HG02970 (cell line): Measurements from ENCODE around the gene DLST.
A peak's percentile ranks its signal among the peaks of the same experiment; 100 is the strongest.

Experiments
- ATAC-seq: cut with Tn5 transposase; IDR thresholded peaks from one replicate; pipeline ENCODE4 v1.9.1; 2021; ENCODE audit warnings: mild to moderate bottlenecking, moderate library complexity, moderate number of reproducible peaks; ENCODE audit not compliant: unreplicated experiment, low FRiP score

DLST gene

DNA sequence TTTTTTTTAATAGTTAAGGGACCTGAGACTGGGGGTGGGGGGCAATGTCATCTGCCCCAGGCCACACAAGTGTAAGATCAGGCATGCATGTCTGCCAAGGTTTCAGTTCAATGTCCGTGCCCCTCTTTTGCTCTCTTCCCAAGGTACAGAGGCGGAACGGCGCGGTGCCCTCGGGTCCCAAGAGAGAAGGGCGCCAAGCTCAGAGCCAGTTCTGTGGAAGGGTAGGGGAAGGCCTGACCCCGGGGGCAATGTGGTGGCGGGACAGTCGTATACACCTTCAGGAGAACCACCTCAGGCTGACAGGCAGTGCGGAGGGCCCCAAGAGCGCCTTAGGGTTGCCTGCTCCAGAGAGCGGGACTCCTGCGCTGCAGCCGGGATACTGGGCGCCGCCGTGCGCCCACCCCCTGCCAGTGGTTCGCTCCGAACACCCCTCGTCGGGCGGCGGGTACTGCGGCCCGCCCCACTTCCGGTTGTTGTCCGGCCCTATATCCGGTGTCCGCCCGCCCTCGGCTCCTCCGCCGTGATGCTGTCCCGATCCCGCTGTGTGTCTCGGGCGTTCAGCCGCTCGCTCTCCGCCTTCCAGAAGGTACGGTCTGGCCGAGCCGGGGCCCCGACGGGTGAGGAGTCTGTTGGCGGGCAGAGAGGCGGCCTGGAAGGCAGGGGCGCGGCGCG is at the start of gene DLST:
Gene DLST (plus strand): TSS at position 486 of the 672 bp plus-strand sequence. CDS start 38 bp downstream, at position 524.
- ATAC-seq, result peak; percentile 92

GRCh38 chr14:74832849-74833248 is 48.9 kb upstream of the DLST start:
- ATAC-seq, result no peak

- ATAC-seq, result no peak
Observed at GRCh38 chr14:74834692-74835392, 46.9 kb upstream of the DLST start.

GRCh38 chr14:74835645-74836250 is 46.0 kb upstream of the DLST start:
- no peak for ATAC-seq

DNA sequence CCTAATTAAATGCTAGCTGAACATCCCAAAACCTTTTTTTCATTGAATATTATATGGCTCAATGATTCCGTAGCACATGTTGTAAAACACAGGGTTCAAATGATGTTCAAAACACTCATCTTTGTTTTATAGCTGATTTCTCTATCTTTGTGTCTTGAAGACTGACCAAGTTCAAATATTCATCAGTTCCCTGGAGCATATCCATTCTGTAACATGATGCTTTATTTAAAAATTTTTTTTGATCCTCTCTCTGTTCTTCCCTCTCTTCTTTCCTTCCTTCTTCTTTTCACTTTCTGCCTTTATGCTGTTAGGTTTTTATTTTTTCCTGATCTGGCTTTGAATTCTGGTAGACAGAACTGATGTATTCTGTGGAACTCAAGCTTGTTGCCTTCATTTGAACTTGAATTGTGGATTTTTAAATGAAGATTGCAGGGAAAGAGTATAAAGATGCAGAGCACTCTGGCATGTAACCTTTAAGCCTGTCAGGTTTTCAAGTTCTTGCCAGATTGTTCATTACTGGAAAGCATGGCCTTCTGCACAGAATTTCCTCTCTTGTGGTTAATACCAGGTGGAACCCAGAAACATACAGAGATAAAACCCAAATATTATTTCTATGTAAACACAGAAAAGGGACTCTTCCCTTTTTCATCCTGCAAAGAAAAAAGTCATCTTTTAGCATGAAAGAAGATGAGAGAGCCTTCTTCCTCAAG is 45.3 kb upstream of the DLST start:
- no peak for ATAC-seq

- no peak for ATAC-seq
Observed at GRCh38 chr14:74838166-74838565, 43.5 kb upstream of the DLST start.

GRCh38 chr14:74840603-74841030 is 41.1 kb upstream of the DLST start:
- ATAC-seq, result peak; percentile 42

- ATAC-seq, result no peak
Observed at GRCh38 chr14:74841230-74842207, 40.2 kb upstream of the DLST start.

GRCh38 chr14:74843653-74844052 is 38.1 kb upstream of the DLST start:
- ATAC-seq, result no peak

GRCh38 chr14:74846168-74846567 is 35.5 kb upstream of the DLST start:
- no peak for ATAC-seq

DNA sequence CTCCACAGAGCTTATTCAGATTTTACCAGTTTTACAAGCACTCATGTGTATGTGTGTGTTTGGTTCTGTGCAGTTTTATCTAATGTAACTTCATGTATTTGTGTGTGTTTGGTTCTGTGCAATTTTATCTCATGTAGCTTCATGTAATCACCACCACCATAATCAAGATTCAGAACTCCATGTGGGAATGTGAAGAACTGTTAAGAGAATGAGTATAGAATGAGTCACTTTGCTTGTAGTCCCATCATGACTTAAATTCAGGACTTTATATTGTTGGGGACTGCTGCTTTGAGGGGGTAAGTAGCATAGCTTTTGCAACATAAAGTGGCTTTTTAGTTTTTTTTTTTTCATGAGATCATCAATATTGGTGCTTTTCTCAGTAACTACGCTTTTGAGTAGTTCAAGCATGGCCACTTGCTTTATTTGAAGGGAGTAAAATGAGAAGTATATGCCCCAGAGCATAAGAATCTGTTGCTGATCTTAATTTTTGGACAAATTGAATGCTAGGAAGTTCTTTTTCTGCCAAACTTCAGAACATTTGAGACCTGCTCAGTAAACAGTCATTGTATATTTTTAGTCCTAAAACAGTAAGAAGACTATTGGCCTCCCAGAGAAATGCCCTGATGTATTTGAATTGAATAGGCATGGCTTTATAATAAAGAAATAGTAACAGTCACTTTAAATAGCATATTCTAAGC is 34.6 kb upstream of the DLST start:
- ATAC-seq, result no peak

DNA sequence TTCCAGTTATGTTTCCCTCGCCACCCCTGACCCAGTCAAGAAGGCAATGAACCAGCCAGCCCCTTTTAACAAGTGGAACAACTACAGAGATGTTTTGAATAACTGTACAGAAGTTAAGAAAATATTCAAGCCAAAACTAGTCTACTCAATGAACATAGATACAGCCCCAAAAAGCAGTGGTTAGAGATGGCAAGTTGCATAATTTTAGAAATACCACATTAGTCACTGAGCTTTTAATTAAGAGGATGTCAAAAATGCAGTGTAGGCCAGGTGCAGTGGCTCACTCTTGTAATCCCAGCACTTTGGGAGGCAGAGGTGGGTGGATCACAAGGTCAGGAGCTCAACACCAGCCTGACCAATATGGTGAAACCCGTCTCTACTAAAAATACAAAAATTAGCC is 32.9 kb upstream of the DLST start:
- ATAC-seq, result no peak

GRCh38 chr14:74852922-74853530 is 28.7 kb upstream of the DLST start:
- ATAC-seq, result no peak

GRCh38 chr14:74853581-74853980 is 28.1 kb upstream of the DLST start:
- ATAC-seq, result no peak

DNA sequence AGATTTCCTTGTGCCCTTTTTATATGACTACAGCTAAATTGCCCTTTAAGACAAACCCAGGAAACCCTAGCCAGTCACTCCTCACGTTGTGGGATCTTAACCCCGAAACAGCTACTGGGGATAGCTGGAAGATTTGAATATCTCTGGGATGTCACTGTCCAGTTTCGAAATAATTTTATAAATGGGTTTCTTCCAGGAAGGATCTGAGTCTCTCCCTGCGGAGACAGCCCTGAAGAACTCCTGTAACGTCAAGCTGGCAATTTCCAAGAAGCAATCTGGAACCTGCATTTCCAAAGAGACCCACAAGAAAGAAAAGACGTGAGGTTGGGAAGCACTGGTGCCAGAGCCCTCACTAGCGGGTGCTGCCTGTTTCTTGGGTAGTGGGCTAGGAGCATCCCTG is 26.7 kb upstream of the DLST start:
- no peak for ATAC-seq

- no peak for ATAC-seq
Observed at GRCh38 chr14:74855945-74856344, 25.8 kb upstream of the DLST start.

DNA sequence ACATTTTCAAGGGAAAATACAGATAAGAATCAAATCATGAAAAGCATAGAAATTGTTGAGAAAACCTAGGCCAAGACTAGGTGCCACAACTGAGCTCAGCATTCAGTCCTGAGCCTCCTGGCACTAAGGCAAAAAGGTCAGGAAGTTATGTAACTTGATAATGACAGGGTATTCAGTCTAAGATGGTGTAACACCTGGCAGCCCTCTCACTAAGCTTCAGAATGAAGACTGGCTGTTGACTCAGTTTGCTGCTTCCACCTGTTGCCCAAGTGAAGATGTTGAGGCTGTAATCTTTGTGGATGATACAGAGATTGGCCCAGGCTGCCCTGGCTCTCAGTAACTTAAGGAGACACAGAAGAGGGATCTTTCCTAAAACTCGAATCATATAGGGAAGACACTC is 25.4 kb upstream of the DLST start:
- ATAC-seq, result no peak

- ATAC-seq, result no peak
Observed at GRCh38 chr14:74858022-74858421, 23.7 kb upstream of the DLST start.
